Activated CD4-positive, alpha-beta T cell treated with anti-CD3 and anti-CD28 coated beads, Interleukin-2, amount 50 U/mL, for 16 hours (primary cell): ENCODE data around the gene PDE8A.
A peak's percentile ranks its signal among the peaks of the same experiment; 100 is the strongest.

Experiments
- DNase-seq: peaks from one replicate; pipeline ENCODE4 v3.0.0-alpha.2; 2020

PDE8A gene

DNA sequence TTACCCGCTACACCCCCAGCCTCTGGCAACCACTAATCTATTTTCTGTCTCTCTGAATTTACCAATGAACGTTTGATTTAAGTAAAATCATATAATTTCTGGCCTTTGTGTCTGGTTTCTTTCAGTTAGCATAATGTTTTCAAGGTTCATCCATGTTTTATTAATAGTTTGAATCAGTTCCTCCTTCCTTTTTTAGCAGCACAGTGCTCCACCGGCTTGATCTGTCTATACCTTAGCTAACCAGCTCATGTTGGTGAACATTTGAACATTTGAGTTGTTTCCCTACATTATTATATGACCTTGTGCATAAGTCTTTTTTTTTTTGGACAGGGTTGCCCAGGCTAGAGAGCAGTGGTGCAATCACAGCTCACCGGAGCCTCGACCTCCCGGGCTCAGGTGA is 33.3 kb downstream of the PDE8A start:
- no peak for DNase-seq

- DNase-seq = no peak
These were observed 34.6 kb downstream of the PDE8A start for GRCh38 chr15:85016275-85016674.

DNA sequence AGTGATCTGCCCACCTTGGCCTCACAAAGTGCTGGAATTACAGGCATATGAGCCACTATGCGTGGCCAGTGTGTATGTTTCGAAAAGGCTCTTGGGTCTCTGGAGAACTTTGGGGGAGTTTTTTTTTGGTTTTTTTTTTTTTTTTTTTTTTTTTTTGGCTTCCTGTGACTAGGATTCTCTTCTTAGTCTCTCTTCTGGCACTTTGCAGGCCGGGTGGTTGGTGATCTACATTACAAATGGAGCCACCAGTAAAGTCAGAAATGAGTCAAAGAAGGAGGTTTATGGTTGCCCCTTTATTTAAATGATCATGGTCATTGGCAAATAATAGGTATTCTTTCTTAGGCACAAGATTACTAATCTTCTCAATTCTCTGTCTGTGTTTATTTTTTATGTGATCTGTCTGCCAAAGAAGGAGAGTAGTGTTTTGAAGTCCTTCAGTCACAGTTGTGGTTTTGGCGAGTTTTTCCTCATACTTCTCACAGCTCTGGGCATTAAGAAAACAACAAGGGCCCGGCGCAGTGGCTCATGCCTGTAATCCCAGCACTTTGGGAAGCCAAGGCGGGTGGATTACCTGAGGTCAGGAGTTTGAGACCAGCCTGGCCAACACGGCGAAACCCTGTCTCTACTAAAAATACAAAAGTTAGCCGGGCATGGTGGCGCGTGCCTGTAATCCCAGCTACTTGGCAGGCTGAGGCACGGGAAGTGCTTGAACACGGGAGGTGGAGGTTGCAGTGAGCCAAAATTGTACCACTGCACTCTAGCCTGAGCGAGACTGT is 38.3 kb downstream of the PDE8A start:
- no peak for DNase-seq

DNA sequence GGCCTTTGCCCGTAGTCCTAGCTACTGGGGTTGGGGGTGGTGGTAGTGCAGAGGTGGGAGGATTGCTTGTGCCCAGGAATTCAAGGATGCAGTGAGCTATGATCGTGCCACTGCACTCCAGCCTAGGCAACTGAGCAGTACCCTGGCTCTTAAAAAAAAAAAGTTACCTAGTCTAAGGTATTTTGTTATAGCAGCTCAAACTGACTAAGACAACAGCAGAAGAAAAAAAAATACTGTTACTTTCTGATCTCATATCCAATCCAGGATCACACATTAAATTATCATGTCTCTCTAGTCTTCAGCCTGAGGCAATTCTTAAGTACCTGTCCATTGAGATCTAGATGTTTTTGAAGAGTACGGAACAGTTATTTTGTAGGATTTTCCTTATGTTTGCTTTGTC is 39.8 kb downstream of the PDE8A start:
- no peak for DNase-seq

DNA sequence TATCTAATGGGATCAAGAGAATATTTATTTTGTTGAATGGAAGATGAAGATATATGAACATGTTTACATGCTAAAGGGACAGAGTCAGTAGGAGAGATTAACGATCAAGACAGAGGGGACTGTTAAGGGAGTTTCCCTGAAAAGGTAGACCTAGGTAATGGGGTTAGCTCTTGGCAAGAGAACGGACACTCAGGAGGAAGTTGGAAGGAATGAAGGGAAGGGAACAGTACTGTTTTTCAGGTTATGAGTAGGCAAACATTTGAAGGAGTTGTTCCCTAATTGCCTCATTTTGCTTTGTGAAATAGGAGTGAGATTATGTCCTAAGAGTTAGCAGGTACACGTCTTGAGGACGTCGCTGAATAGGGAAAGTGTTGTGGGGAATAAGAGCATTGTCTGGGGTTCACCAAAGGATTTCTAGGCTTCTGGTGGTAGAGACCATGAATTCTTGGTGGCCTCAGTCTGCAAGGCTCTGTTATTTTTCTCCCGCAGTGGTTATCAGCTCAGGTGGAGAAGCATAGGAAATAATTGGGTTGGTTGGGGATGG is 41.3 kb downstream of the PDE8A start:
- DNase-seq = no peak

- DNase-seq = no peak
These were observed 42.3 kb downstream of the PDE8A start for GRCh38 chr15:85024003-85024402.

DNA sequence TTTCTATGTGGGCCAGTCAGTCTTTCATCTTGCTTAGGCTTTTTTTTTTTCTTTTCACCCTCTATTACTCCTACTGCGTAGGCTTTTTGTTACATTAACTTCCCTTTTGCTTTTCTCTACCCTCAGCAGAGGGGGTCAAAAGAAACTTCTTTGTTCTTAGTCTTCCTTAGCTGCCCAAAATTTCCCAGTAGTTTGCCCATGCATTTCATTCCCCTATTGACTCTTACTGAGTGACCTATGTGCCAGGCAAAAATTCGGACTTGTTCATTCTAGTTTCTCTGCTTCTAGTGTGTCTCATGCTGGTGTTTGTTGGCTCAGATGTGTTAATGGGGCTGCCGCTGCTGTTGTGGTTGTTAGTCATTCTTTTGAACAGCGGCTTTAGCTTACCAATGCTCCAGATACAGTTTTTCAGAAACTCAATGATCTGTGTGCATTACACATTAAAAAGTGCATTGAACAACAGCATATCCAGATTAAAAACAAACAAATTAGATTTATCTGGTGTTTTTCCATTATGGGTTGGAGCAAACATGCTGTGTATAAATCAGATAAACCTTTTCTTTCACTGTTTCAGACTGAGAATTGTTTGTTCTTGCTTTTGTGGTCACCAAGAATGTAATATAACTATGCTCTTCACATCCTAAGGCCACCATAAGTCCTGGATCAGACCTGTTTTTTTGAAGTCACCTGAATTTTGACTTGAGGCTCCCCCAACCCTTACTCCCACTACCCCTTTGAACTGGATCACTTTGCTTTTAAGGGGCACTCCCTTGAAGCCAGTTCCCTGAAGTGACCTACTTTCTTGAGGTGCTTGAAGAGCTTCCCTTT is 43.1 kb downstream of the PDE8A start:
- DNase-seq = no peak

DNA sequence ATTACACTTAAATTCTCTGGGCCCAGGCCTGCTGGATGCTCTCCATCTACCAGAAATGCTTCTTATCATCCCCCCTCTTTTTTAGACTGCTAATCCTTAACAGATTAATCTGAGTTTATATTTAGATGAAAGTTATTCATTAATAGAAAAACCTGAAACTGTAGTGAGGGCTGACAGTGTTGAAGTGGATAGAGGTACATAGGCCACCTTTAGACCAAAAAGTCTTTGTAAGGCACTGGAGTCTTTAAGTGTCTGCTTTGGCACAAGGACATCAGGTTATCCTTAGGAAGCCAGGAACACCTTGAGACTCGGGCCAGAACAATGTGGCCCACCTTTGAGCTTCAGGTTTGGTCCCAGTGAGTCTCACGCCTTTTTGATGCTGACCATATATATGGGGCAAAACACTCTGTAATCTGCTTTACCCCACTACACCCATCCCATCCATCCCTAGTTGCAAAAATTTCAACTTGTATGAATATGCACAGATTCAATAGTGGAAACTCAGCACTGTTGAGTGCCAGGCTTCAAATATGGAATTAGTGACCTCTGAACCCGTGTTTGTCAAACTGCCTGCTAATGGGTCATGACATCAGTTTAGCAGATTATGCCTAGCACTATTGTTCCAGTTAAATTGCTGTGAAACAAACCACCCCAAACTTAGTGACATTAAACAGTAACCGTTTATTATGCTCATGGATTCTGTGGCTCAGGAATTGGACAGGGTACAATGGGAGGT is 44.0 kb downstream of the PDE8A start:
- DNase-seq = no peak

DNA sequence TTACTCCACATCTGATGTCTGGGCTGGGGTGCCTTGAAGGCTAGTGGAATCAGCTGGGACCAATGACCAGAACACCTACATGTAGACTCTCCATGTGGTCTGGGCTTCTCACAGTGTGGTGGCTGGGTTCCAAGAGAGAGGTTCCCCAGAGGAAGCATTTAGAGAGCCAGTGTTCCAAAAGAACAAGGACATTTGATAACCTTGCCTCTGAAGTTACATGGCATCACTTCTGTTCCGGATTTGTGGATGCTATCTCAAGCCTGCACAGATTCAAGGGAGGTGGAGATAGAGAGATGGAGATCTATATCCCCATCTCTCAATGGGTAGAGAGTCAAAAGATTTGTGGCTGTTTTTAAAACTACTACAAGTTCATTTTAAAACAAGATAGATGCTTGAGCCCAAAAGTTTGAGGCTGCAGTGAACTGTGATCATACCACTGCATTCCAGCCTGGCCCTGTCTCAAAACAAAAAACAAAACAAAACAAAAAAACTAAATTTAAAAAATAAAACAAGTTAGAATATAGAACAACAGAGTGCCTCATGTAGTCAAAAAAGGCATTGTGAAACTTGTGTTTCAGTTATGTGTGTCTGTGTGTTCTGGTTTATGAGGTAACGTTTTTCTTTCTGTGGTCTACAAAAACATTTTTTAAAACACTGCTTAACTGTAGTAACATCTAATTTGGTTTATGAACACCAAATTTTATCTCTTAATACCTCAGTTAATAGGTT is 44.8 kb downstream of the PDE8A start:
- DNase-seq = no peak

- no peak for DNase-seq
These were observed 45.4 kb downstream of the PDE8A start for GRCh38 chr15:85027033-85027380.

GRCh38 chr15:85027421-85027820 is 45.8 kb downstream of the PDE8A start:
- no peak for DNase-seq

- no peak for DNase-seq
These were observed 46.8 kb downstream of the PDE8A start for GRCh38 chr15:85028416-85028815.

GRCh38 chr15:85029221-85029620 is 47.6 kb downstream of the PDE8A start:
- DNase-seq = no peak

DNA sequence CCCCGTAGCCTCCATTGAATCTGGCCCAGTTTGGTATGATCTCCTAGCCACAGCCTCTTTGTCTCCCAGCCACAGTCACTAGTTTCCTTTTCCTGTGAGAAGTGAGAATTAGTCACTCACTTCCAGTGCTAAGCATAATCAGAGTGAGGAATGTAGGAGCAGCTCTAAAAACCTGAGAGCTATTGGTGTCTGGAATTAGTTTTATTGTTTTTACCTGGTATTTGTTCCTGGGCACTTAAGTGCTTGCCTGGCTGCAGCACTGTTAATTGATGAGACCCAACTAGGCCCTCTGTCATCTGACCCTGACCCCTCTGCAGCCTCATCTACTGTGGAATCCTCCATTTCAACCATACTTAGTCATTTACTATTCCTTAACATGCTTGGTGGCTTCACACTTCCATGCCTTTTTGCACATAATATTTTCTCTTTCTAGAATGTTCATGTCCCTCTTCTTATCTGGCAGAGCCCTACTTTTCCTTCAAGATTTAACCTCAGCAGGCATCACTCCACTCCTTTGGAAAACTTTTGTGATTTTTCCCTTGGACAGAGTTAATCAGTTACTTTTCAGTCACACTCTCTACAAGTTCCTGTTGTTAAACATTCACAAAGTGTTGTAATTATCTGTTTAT is 48.8 kb downstream of the PDE8A start:
- peak; percentile 31 for DNase-seq

DNA sequence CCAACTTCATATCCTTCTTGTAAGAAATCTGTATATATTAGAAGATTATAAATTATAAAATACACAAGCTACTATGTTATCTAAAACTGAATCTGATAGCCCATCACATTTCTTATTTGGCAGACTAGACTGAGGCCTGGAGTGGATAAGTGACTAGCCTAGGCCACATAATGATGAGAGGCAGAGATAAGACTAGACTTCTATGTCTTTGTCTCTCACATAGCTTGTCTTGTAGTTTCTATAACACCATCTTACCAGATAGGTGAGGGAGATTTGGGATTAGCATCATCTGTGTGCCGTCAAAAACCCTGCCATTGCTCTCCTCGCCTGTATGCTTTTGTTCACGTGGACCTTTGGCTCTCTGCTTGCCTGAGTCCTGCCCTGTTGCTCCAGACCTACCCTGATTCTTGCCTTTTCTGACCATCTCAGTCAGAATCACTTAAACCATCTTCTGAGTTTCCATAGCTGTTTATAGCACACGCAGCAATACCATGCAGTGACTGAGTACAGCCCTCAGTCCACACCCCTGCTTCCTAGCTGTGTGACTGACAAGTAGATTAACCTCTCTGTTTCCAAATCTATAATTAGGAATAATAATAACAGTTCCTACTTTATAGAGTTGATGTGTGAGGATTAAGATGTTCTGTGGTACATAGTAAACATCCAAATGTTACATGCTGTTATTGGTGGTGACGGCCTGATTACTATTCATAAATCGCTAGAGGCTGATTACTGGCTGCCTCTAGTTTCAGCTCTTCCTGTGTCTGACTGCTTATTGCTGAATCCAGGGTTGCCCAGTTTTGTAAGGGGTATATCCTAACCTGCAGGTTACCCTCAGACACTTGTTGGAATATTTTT is 49.7 kb downstream of the PDE8A start:
- no peak for DNase-seq

GRCh38 chr15:85031944-85032558 is 50.4 kb downstream of the PDE8A start:
- no peak for DNase-seq

GRCh38 chr15:85033148-85033547 is 51.5 kb downstream of the PDE8A start:
- no peak for DNase-seq

- DNase-seq = no peak
These were observed 52.6 kb downstream of the PDE8A start for GRCh38 chr15:85034276-85034675.

- no peak for DNase-seq
These were observed 54.3 kb downstream of the PDE8A start for GRCh38 chr15:85035980-85036379.

DNA sequence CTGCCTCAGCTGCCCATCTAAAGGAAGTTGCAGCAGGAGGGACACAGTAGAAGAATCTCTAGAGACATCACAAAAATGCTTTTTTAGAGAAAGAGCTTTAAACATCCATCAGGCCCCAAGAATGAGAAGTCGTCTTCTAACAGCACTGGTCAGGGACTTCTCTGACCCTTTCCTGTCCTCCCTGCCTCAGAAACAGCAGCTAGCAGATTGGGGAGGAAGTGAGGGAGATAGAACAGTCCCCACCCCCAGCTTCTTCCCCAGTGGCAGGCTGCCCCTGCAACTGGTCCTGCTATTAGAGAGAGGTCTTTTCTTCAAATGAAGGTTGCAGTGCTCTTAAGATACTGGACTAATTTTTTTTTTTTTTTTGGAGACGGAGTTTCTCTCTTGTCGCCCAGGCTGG is 55.1 kb downstream of the PDE8A start:
- no peak for DNase-seq

- DNase-seq = no peak
These were observed 56.0 kb downstream of the PDE8A start for GRCh38 chr15:85037641-85038040.
